Measurements from ENCODE around the gene FAM193A.
"Not testable (repeated sequence)": the region's sequence is repeated elsewhere in the genome, so short reads cannot be mapped to it uniquely, and the experiment has no call there.

Gene FAM193A

DNA sequence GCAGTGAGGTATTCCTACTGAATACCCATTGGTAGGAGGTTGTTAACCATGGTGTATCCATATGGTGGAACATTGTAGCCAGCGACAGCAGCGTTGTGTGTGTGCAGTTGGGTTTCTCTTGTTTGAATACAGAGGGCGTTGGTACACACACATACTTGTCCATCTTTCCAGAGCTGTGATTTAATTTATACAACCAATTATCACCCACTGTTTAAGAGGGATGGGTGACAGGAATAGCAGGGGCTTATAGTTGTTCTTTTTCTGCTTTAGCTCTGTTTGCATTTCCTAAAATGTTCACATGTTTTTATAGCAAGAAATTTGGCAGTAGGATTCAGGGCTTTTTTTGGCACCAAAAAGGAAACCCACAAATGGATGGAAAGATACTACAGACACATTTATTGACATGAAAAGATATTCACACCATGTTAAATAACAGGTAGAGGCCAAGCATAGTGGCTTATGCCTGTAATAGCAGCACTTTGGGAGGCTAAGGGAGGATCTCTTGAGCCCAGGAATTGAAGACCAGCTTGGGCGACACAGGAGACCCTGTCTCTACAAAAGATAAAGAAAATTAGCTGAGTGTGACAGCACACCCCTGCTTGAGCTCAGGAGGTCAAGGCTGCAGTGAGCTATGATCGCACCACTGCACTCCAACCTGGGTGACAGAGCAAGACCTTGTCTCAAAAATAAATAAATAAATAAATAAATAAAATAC, 159.1 kb downstream of the FAM193A start:
- DNase-seq (ENCODE audit: low spot score): peak; percentile 1

- peak; percentile 2 for DNase-seq (ENCODE audit: low spot score)
Observed at GRCh38 chr4:2696423-2696822, 160.0 kb downstream of the FAM193A start.

DNA sequence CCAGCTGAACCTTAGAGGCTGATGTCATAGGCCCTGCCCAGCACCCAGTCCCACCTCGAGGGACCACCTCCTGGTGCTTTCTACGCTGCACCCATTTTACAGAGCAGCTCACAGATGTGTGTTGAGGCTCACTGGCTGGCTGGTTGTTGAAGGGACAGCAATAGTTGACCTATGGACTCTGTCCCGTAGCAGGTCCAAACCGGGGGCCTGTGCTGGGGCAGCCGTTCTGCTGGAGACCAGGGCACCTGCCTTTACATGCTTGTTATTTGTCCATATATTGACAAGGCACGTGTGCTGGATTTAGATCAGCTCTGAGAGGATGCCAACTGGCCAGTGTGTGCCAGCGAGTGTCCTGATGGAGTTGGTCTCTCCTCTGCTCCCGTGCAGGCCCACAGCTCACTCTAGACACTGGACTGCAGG, 161.6 kb downstream of the FAM193A start:
- peak; percentile 3 for DNase-seq (ENCODE audit: low spot score)

GRCh38 chr4:2698504-2698903, 162.1 kb downstream of the FAM193A start:
- peak; percentile 3 for DNase-seq (ENCODE audit: low spot score)

DNA sequence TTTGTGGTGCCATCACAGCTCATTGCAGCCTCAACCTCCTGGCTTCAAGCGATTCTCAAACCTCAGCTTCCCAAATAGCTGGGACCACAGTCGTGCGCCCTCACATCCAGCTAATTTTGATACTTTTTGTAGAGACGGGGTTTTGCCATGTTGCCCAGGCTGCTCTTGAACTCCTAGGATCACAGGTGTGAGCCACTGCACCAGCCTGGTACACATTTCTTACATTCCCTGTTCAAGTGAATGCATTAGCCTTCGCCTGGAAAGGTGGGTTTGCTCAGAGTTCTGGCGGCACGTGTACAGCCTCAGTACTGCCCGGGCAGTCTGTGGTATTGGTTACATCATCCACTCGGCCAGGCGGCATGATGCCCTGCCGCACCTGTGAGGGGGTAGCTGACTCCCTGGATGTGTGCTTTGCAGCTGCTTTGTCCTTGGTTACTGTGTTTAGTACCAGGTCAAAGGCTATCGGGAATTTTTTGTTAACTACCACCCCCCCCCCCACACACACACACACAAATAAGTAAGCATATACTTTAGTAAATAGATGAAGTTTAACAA, 162.6 kb downstream of the FAM193A start:
- no peak for DNase-seq (ENCODE audit: low spot score)

DNA sequence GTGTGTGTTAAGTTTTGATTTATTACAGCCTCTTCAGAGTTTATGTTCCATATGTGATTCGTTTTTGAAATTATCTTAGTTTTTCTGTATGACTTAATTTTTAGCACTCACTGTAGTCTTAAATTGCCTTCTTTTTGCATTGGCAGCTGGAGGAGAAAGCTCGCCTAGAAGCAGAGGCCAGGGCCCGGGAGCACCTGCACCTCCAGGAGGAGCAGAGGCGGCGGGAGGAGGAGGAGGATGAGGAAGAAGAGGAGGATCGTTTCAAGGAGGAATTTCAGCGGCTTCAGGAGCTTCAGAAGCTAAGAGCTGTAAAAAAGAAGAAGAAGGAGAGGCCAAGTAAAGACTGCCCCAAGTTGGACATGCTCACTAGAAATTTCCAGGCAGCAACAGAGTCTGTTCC, 163.1 kb downstream of the FAM193A start:
- no peak for DNase-seq (ENCODE audit: low spot score)

DNA sequence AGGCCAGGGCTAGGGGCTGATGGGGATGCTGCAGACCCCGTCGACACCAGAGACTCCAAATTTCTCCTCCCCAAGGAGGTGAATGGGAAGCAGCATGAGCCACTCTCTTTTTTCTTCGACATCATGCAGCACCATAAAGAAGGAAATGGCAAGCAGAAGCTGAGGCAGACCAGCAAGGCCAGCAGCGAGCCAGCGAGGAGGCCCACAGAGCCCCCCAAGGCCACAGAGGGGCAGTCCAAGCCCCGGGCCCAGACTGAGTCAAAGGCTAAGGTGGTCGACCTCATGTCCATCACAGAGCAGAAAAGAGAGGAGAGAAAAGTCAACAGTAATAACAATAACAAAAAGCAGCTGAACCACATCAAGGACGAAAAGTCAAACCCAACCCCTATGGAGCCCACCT, 163.6 kb downstream of the FAM193A start:
- DNase-seq (ENCODE audit: low spot score): peak; percentile 2

- DNase-seq (ENCODE audit: low spot score): no peak
Observed at GRCh38 chr4:2702361-2702760, 165.9 kb downstream of the FAM193A start.

GRCh38 chr4:2702770-2703169, 166.3 kb downstream of the FAM193A start:
- DNase-seq (ENCODE audit: low spot score): no peak

- peak; percentile 4 for DNase-seq (ENCODE audit: low spot score)
Observed at GRCh38 chr4:2712261-2712842, 175.9 kb downstream of the FAM193A start.

DNA sequence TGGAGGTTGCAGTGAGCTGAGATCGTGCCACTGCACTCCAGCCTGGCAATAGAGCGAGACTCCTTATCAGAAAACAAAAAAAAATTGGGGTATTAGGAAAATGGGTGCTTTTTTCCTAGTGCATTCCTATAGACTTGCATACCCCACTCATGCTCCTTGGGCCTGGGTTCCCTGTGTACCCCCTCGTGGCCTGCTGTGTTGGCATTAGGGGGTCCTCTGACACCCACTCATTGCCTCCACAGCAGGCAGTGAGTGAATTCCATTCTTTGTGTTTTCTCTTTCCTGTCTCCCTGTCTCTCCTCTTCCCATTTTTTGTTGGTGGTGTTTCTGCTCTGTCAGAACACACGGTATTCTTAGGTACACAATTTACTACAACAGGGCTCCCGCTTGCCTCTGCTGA, 176.9 kb downstream of the FAM193A start:
- DNase-seq (ENCODE audit: low spot score): no peak

GRCh38 chr4:2714061-2714770, 177.8 kb downstream of the FAM193A start:
- no peak for DNase-seq (ENCODE audit: low spot score)

DNA sequence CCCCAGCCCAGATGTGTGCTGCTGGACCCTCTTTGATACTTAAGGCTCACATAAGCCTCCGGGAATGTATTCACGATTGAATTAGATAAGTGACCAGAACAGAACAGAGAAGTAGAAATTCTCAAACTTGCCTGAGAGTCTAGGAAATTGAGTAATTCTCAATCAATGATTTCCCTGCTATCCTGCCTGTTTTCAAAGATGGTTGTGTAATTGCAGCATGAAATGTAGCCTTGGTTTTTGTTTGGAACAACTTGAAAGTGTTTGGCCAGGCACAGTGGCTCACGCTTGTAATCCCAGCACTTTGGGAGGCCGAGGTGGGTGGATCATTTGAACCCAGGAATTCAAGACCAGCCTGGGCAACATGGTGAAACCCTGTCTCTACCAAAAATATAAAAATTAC, 178.5 kb downstream of the FAM193A start:
- DNase-seq (ENCODE audit: low spot score): no peak

DNA sequence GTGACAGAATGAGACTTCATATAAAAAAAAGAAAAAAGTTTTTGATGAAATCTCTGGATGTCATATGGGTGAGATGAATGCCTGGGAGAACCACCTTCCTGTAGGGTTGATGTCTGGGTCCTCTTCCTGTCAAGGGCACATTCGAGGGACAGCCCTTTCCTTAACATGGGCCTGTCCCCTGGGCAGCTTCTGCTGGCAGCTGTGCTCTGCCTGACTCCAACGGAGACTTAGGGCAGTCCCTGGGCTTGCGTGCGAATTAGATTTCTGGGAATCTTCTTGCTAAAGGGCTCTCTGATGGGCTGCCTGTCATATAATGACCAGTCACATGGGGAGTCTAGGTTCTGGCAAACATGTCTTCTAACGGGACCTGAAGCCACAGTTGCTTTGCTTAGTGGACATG, 179.0 kb downstream of the FAM193A start:
- DNase-seq (ENCODE audit: low spot score): no peak

- DNase-seq (ENCODE audit: low spot score): no peak
Observed at GRCh38 chr4:2716236-2716635, 179.8 kb downstream of the FAM193A start.

GRCh38 chr4:2721586-2721985, 185.1 kb downstream of the FAM193A start:
- no peak for DNase-seq (ENCODE audit: low spot score)

- no peak for DNase-seq (ENCODE audit: low spot score)
Observed at GRCh38 chr4:2722033-2722432, 185.6 kb downstream of the FAM193A start.

DNA sequence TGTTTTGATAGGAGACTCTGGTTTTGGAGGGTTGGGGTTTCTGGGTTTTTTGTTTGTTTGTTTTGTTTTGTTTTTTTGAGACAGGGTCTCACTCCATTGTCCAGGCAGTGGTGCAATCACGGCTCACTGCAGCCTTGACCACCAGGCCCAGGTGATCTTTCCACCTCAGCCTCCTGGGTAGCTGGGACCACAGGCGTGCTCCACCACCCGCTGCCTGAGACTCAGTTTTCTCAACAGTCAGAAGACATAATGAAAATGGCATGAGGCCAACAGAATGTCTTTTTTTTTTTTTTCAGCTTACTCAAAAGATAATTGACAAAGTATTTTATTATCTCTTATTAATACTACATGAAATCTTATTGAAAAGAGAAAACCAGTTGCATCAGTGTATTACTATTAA, 187.3 kb downstream of the FAM193A start:
- DNase-seq (ENCODE audit: low spot score): no peak

DNA sequence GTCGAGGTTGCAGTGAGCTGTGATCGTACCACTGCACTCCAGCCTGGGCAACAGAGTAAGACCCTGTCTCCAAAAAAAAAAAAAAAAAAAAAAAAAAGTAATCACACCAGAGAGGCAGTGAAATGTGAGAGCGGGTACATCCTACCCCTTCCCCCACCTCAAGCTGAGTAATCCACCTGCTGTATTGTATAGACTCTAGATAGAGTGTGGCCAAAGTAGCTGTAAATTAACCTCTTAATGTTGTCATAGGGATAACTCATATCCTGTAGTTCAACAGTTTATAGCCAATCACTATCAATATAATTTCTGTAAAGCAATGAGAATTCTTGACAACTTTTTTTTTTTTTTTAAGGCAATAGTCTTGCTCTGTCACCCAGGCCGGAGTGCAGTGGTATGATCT, 188.9 kb downstream of the FAM193A start:
- no peak for DNase-seq (ENCODE audit: low spot score)

- DNase-seq (ENCODE audit: low spot score): not testable (repeated sequence)
Observed at GRCh38 chr4:2726881-2727280, 190.4 kb downstream of the FAM193A start.

- no peak for DNase-seq (ENCODE audit: low spot score)
Observed at GRCh38 chr4:2728221-2728620, 191.8 kb downstream of the FAM193A start.

DNA sequence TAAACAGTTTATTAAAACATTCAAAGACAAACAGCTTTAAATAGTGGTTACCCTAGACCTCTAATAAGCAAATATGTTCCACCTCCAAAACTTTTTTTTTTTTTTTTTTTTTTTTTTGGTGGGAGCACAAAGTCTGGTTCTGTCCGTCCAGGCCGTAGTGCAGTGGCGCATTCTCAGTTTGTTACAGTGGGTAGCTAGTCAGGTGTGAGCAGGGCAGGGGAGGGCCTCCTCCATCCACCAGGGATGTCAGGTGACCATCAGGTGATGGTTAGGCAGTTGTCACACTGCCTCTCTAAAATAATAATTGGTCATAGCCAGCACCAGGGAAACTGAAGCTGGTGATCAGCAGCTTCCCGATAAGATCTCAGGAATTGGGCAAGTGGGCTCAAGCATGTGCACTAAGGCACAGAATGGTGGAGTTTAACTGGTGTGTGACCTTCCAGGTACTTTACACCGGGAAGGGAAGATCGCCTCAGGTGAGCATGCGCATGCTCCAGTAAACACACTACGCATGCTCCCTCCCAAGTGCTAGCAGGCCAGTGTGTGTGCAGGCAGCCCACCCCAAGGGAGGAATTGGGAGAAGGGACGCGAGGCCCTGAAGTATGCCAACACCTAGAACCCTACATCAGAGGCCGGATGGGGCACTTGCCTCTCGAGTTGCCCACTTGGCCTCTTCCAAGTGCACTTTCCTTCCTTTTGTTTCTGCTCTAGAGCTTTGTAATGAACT, 192.5 kb downstream of the FAM193A start:
- DNase-seq (ENCODE audit: low spot score): no peak

GRCh38 chr4:2729533-2729875, 193.1 kb downstream of the FAM193A start:
- no peak for DNase-seq (ENCODE audit: low spot score)
